Measurements from ENCODE around the gene MYO1H. TPM values are rescaled to one million over a fixed set of nuclear protein-coding genes. Genes with fewer than 3 reads are reported as not detected.
"Not testable (repeated sequence)": the region's sequence is repeated elsewhere in the genome, so short reads cannot be mapped to it uniquely, and the experiment has no call there.

The MYO1H gene
- total and polyA plus RNA-seq, 4 donors, result 0.06 to 0.15 (median 0.09) TPM; not detected in 1

DNA sequence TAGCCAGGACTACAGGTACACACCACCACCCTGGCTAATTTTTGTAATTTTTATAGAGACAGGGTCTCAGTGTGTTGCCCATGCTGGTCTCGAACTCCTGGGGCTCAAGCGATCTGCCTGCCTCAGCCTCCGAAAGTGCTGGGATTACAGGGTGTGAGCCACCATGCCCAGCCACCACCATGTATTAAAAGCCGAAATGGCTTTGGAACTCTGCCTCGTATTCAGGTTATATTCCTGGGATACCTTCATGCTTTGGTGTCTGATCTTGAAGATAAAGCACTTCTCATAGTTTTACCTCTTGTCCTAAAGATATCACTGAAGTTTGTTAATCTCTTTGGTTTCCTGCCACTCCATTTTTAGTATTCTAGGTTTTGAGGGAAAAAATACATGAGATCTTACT lies 47.2 kb downstream of the MYO1H start:
- H3K27me3 ChIP-seq (ENCODE audit: control insufficient read depth in 3 of 3, insufficient read depth in 3 of 3, low read length in 2 of 3), result peaks cover 0 to 2% (median 1%) of the 10 kb centered on the region in 3 donors
- WGBS, 2 donors, result 89 to 93% methylated on average over 5 of the region's 5 CpGs
- no peak for DNase-seq
- peaks cover 0 to 2% (median 0%) of the 10 kb centered on the region in 4 donors for H3K9me3 ChIP-seq (ENCODE audit: control insufficient read depth in 4 of 4, insufficient read depth in 3 of 4, low read length in 3 of 4)
- no peaks in the 10 kb centered on the region for H3K4me1 ChIP-seq (ENCODE audit: control insufficient read depth in 5 of 5, insufficient read depth in 5 of 5, low read length in 5 of 5)
- H3K27ac ChIP-seq (ENCODE audit: low read depth in 1 of 2, low read length in 1 of 2), result no peak overlapping the region
- H3K9ac ChIP-seq (ENCODE audit: insufficient read depth in 1 of 2, low read length in 2 of 2), result no peak overlapping the region
- no peak overlapping the region for H3K4me3 ChIP-seq
- no peak for ATAC-seq (ENCODE audit: insufficient read depth, low FRiP score)
- TF ChIP-seq, protein P1, sequence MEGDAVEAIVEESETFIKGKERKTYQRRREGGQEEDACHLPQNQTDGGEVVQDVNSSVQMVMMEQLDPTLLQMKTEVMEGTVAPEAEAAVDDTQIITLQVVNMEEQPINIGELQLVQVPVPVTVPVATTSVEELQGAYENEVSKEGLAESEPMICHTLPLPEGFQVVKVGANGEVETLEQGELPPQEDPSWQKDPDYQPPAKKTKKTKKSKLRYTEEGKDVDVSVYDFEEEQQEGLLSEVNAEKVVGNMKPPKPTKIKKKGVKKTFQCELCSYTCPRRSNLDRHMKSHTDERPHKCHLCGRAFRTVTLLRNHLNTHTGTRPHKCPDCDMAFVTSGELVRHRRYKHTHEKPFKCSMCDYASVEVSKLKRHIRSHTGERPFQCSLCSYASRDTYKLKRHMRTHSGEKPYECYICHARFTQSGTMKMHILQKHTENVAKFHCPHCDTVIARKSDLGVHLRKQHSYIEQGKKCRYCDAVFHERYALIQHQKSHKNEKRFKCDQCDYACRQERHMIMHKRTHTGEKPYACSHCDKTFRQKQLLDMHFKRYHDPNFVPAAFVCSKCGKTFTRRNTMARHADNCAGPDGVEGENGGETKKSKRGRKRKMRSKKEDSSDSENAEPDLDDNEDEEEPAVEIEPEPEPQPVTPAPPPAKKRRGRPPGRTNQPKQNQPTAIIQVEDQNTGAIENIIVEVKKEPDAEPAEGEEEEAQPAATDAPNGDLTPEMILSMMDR (IDR thresholded peaks at IDR 0.05; ENCODE audit: control extremely low read depth, extremely low read depth), result no peak
- H3K36me3 ChIP-seq (ENCODE audit: control insufficient read depth in 4 of 4, insufficient read depth in 4 of 4, low read length in 4 of 4), result no peaks in the 10 kb centered on the region

DNA sequence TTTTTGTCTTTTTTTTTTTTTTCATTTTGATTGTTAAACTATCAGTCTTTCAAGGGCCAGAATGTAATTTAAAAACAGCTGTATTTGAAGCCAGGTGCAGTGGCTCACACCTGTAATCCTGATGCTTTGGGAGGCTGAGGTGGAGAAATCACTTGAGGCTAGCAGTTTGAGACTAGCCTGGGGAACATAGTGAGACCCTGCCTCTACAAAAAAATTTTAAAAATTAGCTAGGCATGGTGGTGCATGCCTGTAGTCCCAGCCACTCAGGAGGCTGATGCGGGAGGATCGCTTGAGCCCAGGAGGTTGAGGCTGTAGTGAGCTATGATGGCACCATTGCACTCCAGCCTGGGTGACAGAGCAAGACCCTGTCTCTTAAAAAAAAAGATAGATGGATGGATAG lies 57.1 kb downstream of the MYO1H start:
- not testable (repeated sequence) for H3K27me3 ChIP-seq (ENCODE audit: control insufficient read depth in 3 of 3, insufficient read depth in 3 of 3, low read length in 2 of 3); ATAC-seq (ENCODE audit: insufficient read depth, low FRiP score); H3K9me3 ChIP-seq (ENCODE audit: control insufficient read depth in 4 of 4, insufficient read depth in 3 of 4, low read length in 3 of 4); H3K4me1 ChIP-seq (ENCODE audit: control insufficient read depth in 5 of 5, insufficient read depth in 5 of 5, low read length in 5 of 5); H3K36me3 ChIP-seq (ENCODE audit: control insufficient read depth in 4 of 4, insufficient read depth in 4 of 4, low read length in 4 of 4); H3K4me3 ChIP-seq; H3K9ac ChIP-seq (ENCODE audit: insufficient read depth in 1 of 2, low read length in 2 of 2); H3K27ac ChIP-seq (ENCODE audit: low read depth in 1 of 2, low read length in 1 of 2); DNase-seq
- 96% methylated on average over 2 of the region's 2 CpGs for WGBS, 2 donors

DNA sequence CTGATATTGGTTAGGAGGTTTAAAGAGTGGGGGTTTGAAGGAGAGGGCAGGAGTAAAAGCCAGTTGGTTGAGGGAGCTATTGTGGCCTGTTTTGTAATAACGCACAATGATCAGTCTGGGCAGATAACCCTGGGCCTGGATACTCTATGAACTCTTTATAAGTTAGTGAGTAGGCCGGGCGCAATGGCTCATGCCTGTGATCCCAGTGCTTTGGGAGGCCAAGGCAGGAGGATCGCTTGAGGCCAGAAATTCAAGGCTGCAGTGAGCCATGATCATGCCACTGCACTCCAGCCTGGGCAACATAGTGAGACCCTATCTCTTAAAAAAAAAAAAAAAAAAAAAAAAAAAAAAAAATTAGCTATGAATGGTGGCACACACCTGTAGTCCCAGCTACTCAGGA lies 58.4 kb downstream of the MYO1H start:
- H3K4me1 ChIP-seq (ENCODE audit: control insufficient read depth in 5 of 5, insufficient read depth in 5 of 5, low read length in 5 of 5); ATAC-seq (ENCODE audit: insufficient read depth, low FRiP score); DNase-seq; H3K4me3 ChIP-seq; H3K9me3 ChIP-seq (ENCODE audit: control insufficient read depth in 4 of 4, insufficient read depth in 3 of 4, low read length in 3 of 4); H3K9ac ChIP-seq (ENCODE audit: insufficient read depth in 1 of 2, low read length in 2 of 2); H3K36me3 ChIP-seq (ENCODE audit: control insufficient read depth in 4 of 4, insufficient read depth in 4 of 4, low read length in 4 of 4); H3K27me3 ChIP-seq (ENCODE audit: control insufficient read depth in 3 of 3, insufficient read depth in 3 of 3, low read length in 2 of 3); H3K27ac ChIP-seq (ENCODE audit: low read depth in 1 of 2, low read length in 1 of 2): not testable (repeated sequence)
- WGBS, 2 donors, result 94 to 100% methylated on average over 4 of the region's 4 CpGs

DNA sequence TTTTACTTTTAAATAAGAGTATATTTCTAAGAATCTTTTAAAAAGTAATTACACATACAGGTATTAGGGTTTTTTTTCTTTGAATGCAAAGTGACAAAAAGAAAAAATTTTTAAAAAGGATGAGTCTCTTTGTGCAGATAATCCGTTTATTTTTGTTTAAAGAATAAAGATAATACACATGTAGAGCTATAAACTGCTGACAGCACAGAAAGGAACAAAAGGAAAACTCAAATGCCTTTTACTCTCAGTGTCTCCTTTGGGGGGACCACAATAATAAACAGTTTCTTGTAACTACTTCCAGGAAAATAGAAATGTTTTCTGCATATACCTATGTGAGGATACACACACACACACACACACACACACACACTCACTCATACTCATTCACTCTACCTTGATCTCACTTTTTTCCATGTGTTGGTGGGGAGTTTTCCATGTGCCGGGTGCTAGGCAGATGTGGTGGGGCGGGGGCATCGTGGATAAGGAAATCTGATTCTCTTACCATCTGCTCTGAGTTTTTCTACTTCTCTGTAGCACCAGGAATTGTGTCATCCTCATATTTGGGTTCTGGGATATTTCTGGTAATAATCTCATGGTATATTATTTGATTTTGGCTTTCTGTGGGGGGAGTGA lies 71.3 kb downstream of the MYO1H start:
- H3K4me1 ChIP-seq (ENCODE audit: control insufficient read depth in 5 of 5, insufficient read depth in 5 of 5, low read length in 5 of 5), result no peaks in the 10 kb centered on the region
- ATAC-seq (ENCODE audit: insufficient read depth, low FRiP score) (no peak), DNase-seq (no peak)
- H3K9me3 ChIP-seq (ENCODE audit: control insufficient read depth in 4 of 4, insufficient read depth in 3 of 4, low read length in 3 of 4), result no peaks in the 10 kb centered on the region
- no peaks in the 10 kb centered on the region for H3K36me3 ChIP-seq (ENCODE audit: control insufficient read depth in 4 of 4, insufficient read depth in 4 of 4, low read length in 4 of 4)
- no peak overlapping the region for H3K9ac ChIP-seq (ENCODE audit: insufficient read depth in 1 of 2, low read length in 2 of 2)
- H3K4me3 ChIP-seq, result no peak overlapping the region
- 42 to 73% methylated on average over 4 of the region's 4 CpGs for WGBS, 2 donors
- H3K27ac ChIP-seq (ENCODE audit: low read depth in 1 of 2, low read length in 1 of 2), result no peak overlapping the region
- H3K27me3 ChIP-seq (ENCODE audit: control insufficient read depth in 3 of 3, insufficient read depth in 3 of 3, low read length in 2 of 3), result peaks cover 0 to 4% (median 0%) of the 10 kb centered on the region in 3 donors
- TF ChIP-seq, protein P1 (IDR thresholded peaks at IDR 0.05; ENCODE audit: control extremely low read depth, extremely low read depth), result no peak
